SK-N-SH (cell line): ENCODE data around the gene TGFBR3.

Source experiments
- CTCF ChIP-seq: fragments of 200-600 bp; sonication (generic); IDR thresholded peaks from 2 replicates; pipeline ENCODE4 v1.6.1; 2017; ENCODE audit warnings: antibody characterized with exemption, mild to moderate bottlenecking, moderate library complexity
- EP300 ChIP-seq, 2 experiments: IDR thresholded peaks; 2 replicates each; pipeline versions ENCODE4 v1.4.0 to v1.6.1; 2012; ENCODE audit warnings: borderline replicate concordance in 1 of 2, low read depth in 1 of 2, low read length in 1 of 2
- FOXM1 ChIP-seq: IDR thresholded peaks from 2 replicates; pipeline ENCODE4 v1.4.0; 2012; ENCODE audit warnings: low read depth, mild to moderate bottlenecking
- GABPA ChIP-seq: IDR thresholded peaks from 2 replicates; pipeline ENCODE4 v1.4.0; 2012; ENCODE audit warnings: low read depth, mild to moderate bottlenecking
- JUND ChIP-seq: IDR thresholded peaks from 2 replicates; pipeline ENCODE4 v1.4.0; 2012
- REST ChIP-seq: IDR thresholded peaks from 2 replicates; pipeline ENCODE4 v1.6.1; 2012; ENCODE audit warnings: mild to moderate bottlenecking, low read depth, low read length, moderate library complexity
- SIN3A ChIP-seq: IDR thresholded peaks from 2 replicates; pipeline ENCODE4 v1.6.1; 2012; ENCODE audit warnings: low read depth, mild to moderate bottlenecking, low read length, moderate library complexity, borderline replicate concordance
- USF2 ChIP-seq: fragments of 150-350 bp; IDR thresholded peaks from 2 replicates; pipeline ENCODE4 v1.6.1; 2017; ENCODE audit warnings: antibody characterized with exemption, low read length, low read depth, borderline replicate concordance
- ZBTB33 ChIP-seq: IDR thresholded peaks from 2 replicates; pipeline ENCODE4 v1.4.0; 2012; ENCODE audit warnings: low read depth, borderline replicate concordance

- TF ChIP-seq USF2, result no peak
- TF ChIP-seq CTCF, result no peak
- no peak for TF ChIP-seq REST
- no peak for TF ChIP-seq JUND
- no peak for TF ChIP-seq EP300 (IDR thresholded peaks at IDR 0.05; ENCODE audit: borderline replicate concordance in 1 of 2, low read depth in 1 of 2, low read length in 1 of 2)
- no peak for TF ChIP-seq GABPA
- TF ChIP-seq FOXM1, result no peak
- TF ChIP-seq ZBTB33, result no peak
- TF ChIP-seq SIN3A, result no peak
These were observed 38.1 kb downstream of the TGFBR3 start for GRCh38 chr1:91847851-91848250.
